Measurements from ENCODE around the gene LLGL2.
A peak's percentile ranks its signal among the peaks of the same experiment; 100 is the strongest.

- TF ChIP-seq, protein P1, sequence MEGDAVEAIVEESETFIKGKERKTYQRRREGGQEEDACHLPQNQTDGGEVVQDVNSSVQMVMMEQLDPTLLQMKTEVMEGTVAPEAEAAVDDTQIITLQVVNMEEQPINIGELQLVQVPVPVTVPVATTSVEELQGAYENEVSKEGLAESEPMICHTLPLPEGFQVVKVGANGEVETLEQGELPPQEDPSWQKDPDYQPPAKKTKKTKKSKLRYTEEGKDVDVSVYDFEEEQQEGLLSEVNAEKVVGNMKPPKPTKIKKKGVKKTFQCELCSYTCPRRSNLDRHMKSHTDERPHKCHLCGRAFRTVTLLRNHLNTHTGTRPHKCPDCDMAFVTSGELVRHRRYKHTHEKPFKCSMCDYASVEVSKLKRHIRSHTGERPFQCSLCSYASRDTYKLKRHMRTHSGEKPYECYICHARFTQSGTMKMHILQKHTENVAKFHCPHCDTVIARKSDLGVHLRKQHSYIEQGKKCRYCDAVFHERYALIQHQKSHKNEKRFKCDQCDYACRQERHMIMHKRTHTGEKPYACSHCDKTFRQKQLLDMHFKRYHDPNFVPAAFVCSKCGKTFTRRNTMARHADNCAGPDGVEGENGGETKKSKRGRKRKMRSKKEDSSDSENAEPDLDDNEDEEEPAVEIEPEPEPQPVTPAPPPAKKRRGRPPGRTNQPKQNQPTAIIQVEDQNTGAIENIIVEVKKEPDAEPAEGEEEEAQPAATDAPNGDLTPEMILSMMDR (IDR thresholded peaks at IDR 0.05): peak; percentile 47
- TF ChIP-seq EZH2 (IDR thresholded peaks at IDR 0.05): no peak
- TF ChIP-seq EZH2phosphoT487 (IDR thresholded peaks at IDR 0.05): no peak
Observed at GRCh38 chr17:75524970-75525805, at the start of gene LLGL2.

Measured in neural progenitor cell (in vitro differentiated cells).